ENCODE measurements around the gene ZNF611.
"Not testable (repeated sequence)": the region's sequence is repeated elsewhere in the genome, so short reads cannot be mapped to it uniquely, and the experiment has no call there.

DNA sequence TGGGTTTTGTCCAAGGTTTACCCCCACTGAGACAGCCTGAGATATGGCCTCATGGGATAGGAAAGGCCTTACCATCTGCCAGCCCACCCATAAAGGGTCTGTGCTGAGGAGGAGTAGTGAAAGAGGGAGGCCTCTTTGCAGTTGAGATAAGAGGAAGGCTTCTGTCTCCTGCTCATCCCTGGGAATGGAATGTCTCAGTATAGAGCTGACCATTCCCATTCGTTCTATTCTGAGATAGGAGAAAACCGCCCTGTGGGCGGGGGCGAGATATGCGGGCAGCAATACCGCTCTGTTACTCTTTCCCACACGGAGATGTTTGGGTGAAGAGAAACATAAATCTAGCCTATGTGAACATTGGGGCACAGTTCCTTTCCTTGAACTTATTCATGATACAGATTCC lies 6.5 kb upstream of the ZNF611 start:
- TF ChIP-seq, protein P1, sequence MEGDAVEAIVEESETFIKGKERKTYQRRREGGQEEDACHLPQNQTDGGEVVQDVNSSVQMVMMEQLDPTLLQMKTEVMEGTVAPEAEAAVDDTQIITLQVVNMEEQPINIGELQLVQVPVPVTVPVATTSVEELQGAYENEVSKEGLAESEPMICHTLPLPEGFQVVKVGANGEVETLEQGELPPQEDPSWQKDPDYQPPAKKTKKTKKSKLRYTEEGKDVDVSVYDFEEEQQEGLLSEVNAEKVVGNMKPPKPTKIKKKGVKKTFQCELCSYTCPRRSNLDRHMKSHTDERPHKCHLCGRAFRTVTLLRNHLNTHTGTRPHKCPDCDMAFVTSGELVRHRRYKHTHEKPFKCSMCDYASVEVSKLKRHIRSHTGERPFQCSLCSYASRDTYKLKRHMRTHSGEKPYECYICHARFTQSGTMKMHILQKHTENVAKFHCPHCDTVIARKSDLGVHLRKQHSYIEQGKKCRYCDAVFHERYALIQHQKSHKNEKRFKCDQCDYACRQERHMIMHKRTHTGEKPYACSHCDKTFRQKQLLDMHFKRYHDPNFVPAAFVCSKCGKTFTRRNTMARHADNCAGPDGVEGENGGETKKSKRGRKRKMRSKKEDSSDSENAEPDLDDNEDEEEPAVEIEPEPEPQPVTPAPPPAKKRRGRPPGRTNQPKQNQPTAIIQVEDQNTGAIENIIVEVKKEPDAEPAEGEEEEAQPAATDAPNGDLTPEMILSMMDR (IDR thresholded peaks at IDR 0.05; ENCODE audit: low read depth, low read length, poor library complexity, severe bottlenecking), result not testable (repeated sequence)
- TF ChIP-seq EZH2phosphoT487 (IDR thresholded peaks at IDR 0.05; ENCODE audit: borderline replicate concordance, low read length), result not testable (repeated sequence)

All from DOHH2 (cell line).